ENCODE data around the gene SLC44A4.

DNA sequence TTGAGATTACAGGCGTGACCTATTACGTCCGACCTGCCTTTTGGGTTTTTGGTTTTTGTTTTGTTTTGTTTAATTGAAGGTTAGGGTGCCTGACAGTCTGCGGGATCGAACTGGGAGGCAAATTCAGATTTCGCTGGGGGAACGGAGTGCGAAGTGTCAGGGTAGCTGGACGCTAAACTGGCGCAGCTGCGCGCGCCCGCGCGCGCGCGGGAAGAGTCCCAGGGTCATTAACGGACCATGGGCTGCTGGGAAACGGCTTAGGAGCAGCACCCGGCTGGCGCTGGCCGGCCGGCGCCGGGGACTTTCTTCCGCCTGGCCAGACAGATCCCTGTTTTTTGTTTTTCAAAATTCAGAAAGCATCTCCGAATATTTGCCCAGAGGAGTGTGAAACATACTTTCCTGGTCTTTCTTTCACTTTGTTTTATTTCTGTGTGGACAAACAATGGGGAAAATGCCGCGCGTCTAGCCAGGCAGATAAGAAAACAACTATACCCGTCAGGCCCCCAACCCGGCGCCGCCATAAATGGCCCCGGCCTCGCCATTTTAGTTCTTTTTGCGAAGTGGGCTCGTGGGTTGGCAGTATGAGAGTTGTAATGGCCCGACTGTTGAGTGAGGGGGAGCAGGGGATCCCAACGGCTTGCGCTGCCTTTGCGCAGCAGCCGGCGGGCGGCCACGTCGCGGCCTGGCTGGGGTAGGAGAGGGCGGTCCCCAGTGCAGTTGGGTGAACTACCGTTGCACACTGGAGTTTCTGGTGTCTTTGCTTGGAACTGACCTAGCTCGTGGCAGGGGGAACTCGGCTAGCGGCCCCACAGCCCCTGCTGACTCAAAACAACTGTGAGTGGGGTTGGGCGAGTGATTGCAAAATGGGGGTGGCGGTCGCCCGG, 44.2 kb downstream of the SLC44A4 start:
- TF ChIP-seq FOXM1 (IDR thresholded peaks at IDR 0.05; ENCODE audit: borderline replicate concordance) (no peak), SUZ12 (IDR thresholded peaks at IDR 0.05) (no peak), ELF4 (IDR thresholded peaks at IDR 0.05) (peak; percentile 91)

Measured in HEK293T (cell line).